Activated naive CD8-positive, alpha-beta T cell treated with anti-CD3 and anti-CD28 coated beads, Interleukin-2, amount 50 U/mL, for 24 hours (primary cell): ENCODE data around the gene QDPR.
A peak's percentile ranks its signal among the peaks of the same experiment; 100 is the strongest.

Experiments
- ATAC-seq: fragments of 150-1000 bp; cut with Tn5 transposase; one replicate; pipeline ENCODE4 v1.10.0; 2021
- DNase-seq: peaks from one replicate; pipeline ENCODE4 v3.0.0; 2021
- H3K27ac Mint-ChIP-seq: one replicate; pipeline ENCODE4 v1.8.0; 2021; ENCODE audit warnings: mild to moderate bottlenecking, mixed read lengths
- H3K27me3 Mint-ChIP-seq: one replicate; pipeline ENCODE4 v1.8.0; 2021; ENCODE audit warnings: mixed read lengths
- H3K36me3 Mint-ChIP-seq: one replicate; pipeline ENCODE4 v1.8.0; 2021; ENCODE audit warnings: low read depth, mixed read lengths
- H3K4me1 Mint-ChIP-seq: one replicate; pipeline ENCODE4 v1.8.0; 2021; ENCODE audit warnings: mixed read lengths
- H3K4me3 Mint-ChIP-seq: one replicate; pipeline ENCODE4 v1.8.0; 2021; ENCODE audit warnings: mild to moderate bottlenecking, moderate library complexity, mixed read lengths
- H3K9me3 Mint-ChIP-seq: one replicate; pipeline ENCODE4 v1.8.0; 2021; ENCODE audit warnings: mixed read lengths

QDPR gene

GRCh38 chr4:17489721-17490120 lies 22.2 kb downstream of the QDPR start:
- Mint-ChIP-seq H3K36me3 (peaks cover 54% of the 10 kb centered on the region), H3K4me3 (no peak overlapping the region), H3K9me3 (no peaks in the 10 kb centered on the region), H3K27ac (no peak overlapping the region), H3K4me1 (peaks cover 7% of the 10 kb centered on the region), H3K27me3 (no peaks in the 10 kb centered on the region)
- ATAC-seq (no peak), DNase-seq (no peak)

DNA sequence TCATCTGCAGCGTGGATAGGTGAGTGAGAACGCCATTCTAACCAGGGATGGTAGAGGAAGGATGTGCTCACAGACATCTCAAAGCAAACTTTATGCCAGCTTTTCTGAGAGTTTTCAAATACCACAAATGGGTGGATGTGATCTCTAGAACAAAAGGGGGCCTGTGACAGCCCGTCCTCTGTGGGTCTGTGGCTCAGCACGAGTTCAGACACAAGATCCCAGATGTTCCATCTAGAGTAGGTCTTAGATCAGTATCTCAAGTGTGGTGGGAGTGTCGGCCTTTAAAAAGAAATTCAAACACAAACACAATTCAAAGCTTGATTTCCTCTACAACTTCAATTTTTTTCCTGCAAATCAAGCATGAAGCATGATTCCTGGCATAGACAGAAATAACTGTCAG lies 22.8 kb downstream of the QDPR start:
- Mint-ChIP-seq H3K9me3 (no peaks in the 10 kb centered on the region), H3K36me3 (peaks cover 53% of the 10 kb centered on the region), H3K4me3 (no peak overlapping the region), H3K4me1 (peaks cover under 1% of the 10 kb centered on the region), H3K27ac (no peak overlapping the region), H3K27me3 (no peaks in the 10 kb centered on the region)
- DNase-seq (no peak), ATAC-seq (no peak)

- Mint-ChIP-seq H3K4me1 (no peaks in the 10 kb centered on the region), H3K27ac (no peak overlapping the region), H3K9me3 (no peaks in the 10 kb centered on the region), H3K27me3 (no peaks in the 10 kb centered on the region), H3K36me3 (peaks cover 23% of the 10 kb centered on the region), H3K4me3 (no peak overlapping the region)
- ATAC-seq, result no peak
- no peak for DNase-seq
Measured at GRCh38 chr4:17482716-17483115, 29.2 kb downstream of the QDPR start.

DNA sequence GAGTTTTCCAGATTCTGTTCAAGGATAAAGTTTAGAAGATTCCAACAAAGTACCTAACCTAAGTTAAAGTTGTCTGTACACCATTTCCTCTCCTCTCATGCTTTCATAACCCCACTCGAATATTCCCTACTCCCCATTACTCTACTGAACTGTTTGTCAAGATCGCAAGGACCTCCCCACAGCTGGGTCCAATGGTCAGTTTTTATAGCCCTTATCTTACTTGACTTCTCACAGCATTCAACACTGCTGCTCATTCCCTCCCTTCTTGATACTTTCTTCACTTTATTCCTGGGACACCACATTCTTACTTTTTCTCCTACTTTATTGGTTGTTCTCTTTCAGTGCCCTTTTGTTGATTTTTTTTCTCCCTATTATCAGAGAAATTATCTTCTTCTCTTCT lies 30.9 kb downstream of the QDPR start:
- ATAC-seq, result no peak

GRCh38 chr4:17480210-17480927 lies 31.5 kb downstream of the QDPR start:
- Mint-ChIP-seq H3K27me3 (no peaks in the 10 kb centered on the region), H3K36me3 (peaks cover 9% of the 10 kb centered on the region), H3K27ac (no peak overlapping the region), H3K9me3 (no peaks in the 10 kb centered on the region), H3K4me3 (no peak overlapping the region), H3K4me1 (peaks cover 7% of the 10 kb centered on the region)
- ATAC-seq, result no peak
- no peak for DNase-seq

More for the DNA sequence above, 30.9 kb downstream of the QDPR start:
- Mint-ChIP-seq H3K4me3 (no peak overlapping the region), H3K9me3 (no peaks in the 10 kb centered on the region), H3K4me1 (peaks cover 7% of the 10 kb centered on the region), H3K36me3 (peaks cover 11% of the 10 kb centered on the region), H3K27me3 (no peaks in the 10 kb centered on the region), H3K27ac (no peak overlapping the region)
- no peak for DNase-seq

- Mint-ChIP-seq H3K36me3 (no peaks in the 10 kb centered on the region), H3K27me3 (no peaks in the 10 kb centered on the region), H3K9me3 (no peaks in the 10 kb centered on the region), H3K4me3 (no peak overlapping the region), H3K4me1 (peaks cover 7% of the 10 kb centered on the region), H3K27ac (no peak overlapping the region)
- ATAC-seq (no peak), DNase-seq (no peak)
Measured at GRCh38 chr4:17477774-17478472, 34.0 kb downstream of the QDPR start.

DNA sequence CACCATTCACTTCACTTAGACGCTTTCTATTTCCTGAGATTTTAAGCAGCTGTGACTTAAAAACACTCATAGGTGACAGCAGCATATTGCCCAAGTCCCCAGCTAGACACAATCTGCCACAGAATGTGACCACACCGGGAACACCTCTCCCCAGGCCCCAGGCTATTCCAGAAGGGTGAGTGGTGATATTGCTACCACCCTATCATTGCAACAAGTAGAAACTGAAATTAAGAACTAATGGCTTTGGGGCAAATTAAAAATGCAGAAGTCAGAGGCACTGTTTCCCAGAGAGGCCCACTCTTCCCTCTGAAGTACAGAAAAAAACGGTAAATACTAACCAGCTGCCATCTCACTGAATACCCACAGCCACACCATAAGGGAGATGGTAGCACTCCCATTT lies 35.0 kb downstream of the QDPR start:
- H3K4me1 Mint-ChIP-seq, result peaks cover 8% of the 10 kb centered on the region
- ATAC-seq (no peak), DNase-seq (no peak)
- H3K27me3 Mint-ChIP-seq, result no peaks in the 10 kb centered on the region
- no peak overlapping the region for H3K27ac Mint-ChIP-seq
- H3K36me3 Mint-ChIP-seq, result no peaks in the 10 kb centered on the region
- no peaks in the 10 kb centered on the region for H3K9me3 Mint-ChIP-seq
- H3K4me3 Mint-ChIP-seq, result no peak overlapping the region

- H3K4me1 Mint-ChIP-seq, result peaks cover 8% of the 10 kb centered on the region
- no peak overlapping the region for H3K27ac Mint-ChIP-seq
- ATAC-seq, result no peak
- H3K4me3 Mint-ChIP-seq, result no peak overlapping the region
- H3K9me3 Mint-ChIP-seq, result no peaks in the 10 kb centered on the region
- H3K27me3 Mint-ChIP-seq, result no peaks in the 10 kb centered on the region
- no peaks in the 10 kb centered on the region for H3K36me3 Mint-ChIP-seq
- DNase-seq, result no peak
Measured at GRCh38 chr4:17475481-17475880, 36.4 kb downstream of the QDPR start.

- H3K27ac Mint-ChIP-seq, result no peak overlapping the region
- no peaks in the 10 kb centered on the region for H3K36me3 Mint-ChIP-seq
Measured at GRCh38 chr4:17469931-17470674, 41.8 kb downstream of the QDPR start.

DNA sequence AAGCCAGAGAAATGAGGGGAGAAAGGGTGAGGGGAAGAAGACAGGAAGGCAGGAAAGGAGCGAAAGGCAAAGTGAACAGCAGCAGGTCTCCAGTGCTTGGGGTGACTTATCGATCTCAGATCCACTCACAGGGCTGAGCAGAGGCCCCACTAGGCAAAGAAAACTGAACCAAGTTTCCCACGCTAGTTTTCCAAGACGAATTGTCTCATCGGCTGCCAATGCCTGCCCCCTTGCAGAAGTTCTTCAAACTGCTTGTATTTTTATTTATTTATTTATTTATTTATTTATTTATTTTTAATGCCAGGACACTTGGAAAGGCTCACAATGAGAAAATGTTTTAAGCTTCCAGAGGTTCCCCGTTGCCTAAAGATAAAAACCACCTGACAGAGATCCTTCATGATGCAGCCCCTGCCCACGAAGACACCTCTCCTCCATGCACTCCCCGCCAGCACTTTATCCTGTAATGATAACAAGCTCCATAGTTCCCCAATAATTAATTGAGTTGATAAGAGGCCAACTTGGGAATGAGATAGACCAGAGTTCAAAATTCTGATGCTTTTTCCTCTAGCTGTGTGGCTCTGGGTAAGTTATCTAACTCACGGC lies 43.2 kb downstream of the QDPR start:
- no peaks in the 10 kb centered on the region for H3K36me3 Mint-ChIP-seq
- H3K4me1 Mint-ChIP-seq, result peaks cover 2% of the 10 kb centered on the region
- no peak for DNase-seq
- H3K27ac Mint-ChIP-seq, result no peak overlapping the region
- ATAC-seq, result no peak
- no peaks in the 10 kb centered on the region for H3K9me3 Mint-ChIP-seq
- H3K27me3 Mint-ChIP-seq, result no peaks in the 10 kb centered on the region
- no peak overlapping the region for H3K4me3 Mint-ChIP-seq

More at GRCh38 chr4:17469931-17470674, 41.8 kb downstream of the QDPR start:
- H3K4me1 Mint-ChIP-seq, result peaks cover 2% of the 10 kb centered on the region
- no peaks in the 10 kb centered on the region for H3K9me3 Mint-ChIP-seq
- DNase-seq (no peak), ATAC-seq (no peak)
- no peaks in the 10 kb centered on the region for H3K27me3 Mint-ChIP-seq
- H3K4me3 Mint-ChIP-seq, result no peak overlapping the region

DNA sequence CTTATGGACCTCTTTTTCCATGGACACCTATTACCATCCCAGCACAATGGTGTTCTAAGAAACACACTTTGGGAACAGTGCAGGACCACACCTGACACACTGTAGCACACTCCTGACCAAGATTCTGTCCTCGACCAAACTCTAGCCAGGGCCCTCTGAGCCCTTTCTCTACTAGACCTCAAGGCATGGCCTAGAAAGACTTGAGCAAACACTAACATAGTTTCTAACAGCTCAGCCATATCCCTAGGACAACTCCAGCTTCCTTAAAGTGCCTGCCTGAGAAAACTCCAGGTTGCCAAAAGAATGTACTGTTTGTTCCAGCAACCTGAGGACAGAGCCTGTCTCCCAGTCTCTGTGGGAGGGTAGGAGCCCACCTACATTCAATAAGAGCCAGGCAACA lies 48.3 kb downstream of the QDPR start:
- Mint-ChIP-seq H3K4me3 (no peak overlapping the region), H3K27ac (no peak overlapping the region), H3K27me3 (no peaks in the 10 kb centered on the region), H3K36me3 (peaks cover 2% of the 10 kb centered on the region), H3K4me1 (no peaks in the 10 kb centered on the region), H3K9me3 (no peaks in the 10 kb centered on the region)
- ATAC-seq (no peak), DNase-seq (no peak)

DNA sequence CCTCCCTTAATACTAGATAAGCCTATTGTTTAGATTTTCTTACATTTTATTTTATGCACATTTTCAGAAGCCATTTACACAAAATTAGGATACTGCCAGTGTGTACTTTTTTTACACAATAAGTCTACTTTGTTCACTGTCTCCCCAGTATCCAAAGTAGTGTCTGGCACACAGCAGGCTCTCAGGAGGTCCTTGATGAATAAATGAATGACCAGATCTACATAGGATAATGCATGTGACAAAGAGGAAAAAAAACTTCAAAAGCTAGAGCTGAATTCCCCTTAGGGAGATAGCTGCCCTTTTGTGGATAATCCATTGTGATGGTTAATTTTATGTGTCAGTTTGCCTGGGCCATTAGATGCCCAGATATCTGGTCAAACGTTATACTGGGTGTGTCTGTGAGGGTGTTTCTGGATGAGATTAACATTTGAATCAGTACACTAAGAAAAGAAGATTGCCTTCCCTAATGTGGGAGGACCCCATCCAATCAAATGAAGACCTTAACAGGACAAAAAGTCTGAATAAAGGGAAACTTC lies 61.6 kb downstream of the QDPR start:
- DNase-seq, result no peak
- ATAC-seq, result no peak
- Mint-ChIP-seq H3K4me3 (no peak overlapping the region), H3K4me1 (no peaks in the 10 kb centered on the region), H3K27me3 (no peaks in the 10 kb centered on the region), H3K9me3 (peaks cover 8% of the 10 kb centered on the region), H3K36me3 (peaks cover 3% of the 10 kb centered on the region), H3K27ac (no peak overlapping the region)

- Mint-ChIP-seq H3K4me1 (no peaks in the 10 kb centered on the region), H3K4me3 (no peak overlapping the region), H3K36me3 (peaks cover 3% of the 10 kb centered on the region), H3K27ac (no peak overlapping the region), H3K27me3 (no peaks in the 10 kb centered on the region), H3K9me3 (peaks cover 7% of the 10 kb centered on the region)
- no peak for ATAC-seq
- no peak for DNase-seq
Measured at GRCh38 chr4:17448689-17449088, 63.2 kb downstream of the QDPR start.

GRCh38 chr4:17447675-17448298 lies 64.1 kb downstream of the QDPR start:
- ATAC-seq (peak; percentile 95), DNase-seq (peak; percentile 47)
- Mint-ChIP-seq H3K36me3 (no peaks in the 10 kb centered on the region), H3K27ac (no peak overlapping the region), H3K9me3 (peaks cover 12% of the 10 kb centered on the region), H3K27me3 (no peaks in the 10 kb centered on the region), H3K4me3 (no peak overlapping the region), H3K4me1 (no peaks in the 10 kb centered on the region)
